ENCODE measurements around the gene TMEM107.
A peak's percentile ranks its signal among the peaks of the same experiment; 100 is the strongest.
"Not testable (repeated sequence)": the region's sequence is repeated elsewhere in the genome, so short reads cannot be mapped to it uniquely, and the experiment has no call there.

TMEM107 gene

DNA sequence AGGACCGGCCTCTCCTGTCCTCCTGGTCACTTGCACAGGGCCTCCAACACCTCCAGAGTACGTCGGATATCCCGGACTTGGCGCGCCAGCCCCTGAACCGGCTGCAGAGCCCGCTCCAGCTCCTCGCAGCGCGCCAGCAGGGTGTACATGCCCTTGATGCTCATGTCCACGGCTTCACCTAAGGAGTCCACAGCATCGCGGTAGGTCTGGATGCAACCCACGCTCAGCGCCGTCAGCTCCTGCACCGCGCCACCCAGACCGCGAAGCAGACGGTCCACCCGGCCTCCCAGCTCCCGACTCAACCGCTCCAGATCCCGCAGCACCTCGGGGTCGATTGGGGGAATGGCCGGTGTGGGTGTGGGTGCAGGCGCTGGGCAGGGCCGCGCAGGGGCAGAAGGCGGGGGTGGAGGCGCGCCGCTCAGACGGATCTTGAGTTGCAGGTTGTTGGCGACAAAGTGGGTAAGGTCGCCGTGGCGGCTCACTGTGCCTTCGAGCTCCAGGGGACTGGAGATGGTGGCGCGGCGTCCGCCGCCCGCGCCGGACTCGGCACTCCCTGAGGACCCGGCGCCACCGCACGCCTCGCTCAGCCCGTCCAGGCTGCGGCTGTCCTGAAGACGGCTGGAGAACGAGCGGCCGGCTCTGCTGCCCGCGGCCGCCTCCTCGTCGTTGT, 13.0 kb upstream of the TMEM107 start:
- no peak for DNase-seq

DNA sequence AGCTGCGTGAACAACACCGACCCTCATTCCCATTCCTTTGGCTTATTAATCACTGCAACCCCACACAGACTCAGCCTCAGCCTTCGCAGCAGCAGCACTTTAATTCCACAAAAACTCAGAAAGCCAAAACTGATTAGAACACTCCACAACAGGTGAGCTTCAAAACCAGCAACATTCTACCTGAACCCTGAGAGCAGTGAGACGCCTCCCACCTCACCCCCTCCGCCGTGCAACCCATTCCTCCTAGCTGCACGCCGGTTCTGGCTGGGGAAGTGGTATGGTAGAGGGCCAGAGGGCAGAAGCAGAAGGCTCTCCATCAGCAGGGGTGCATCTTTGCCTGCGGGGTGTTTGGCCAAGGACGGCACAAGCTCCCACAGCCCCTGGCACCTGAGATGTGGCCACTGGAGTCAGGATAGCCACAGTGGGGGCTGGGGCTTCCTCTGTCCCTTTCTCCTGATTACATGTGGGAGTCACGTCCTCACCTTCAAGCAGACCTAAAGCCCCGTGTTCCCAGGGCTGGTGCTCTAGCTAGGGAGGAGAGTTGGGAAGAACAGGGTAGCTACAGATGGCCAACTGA, 12.2 kb upstream of the TMEM107 start:
- DNase-seq, result no peak

DNA sequence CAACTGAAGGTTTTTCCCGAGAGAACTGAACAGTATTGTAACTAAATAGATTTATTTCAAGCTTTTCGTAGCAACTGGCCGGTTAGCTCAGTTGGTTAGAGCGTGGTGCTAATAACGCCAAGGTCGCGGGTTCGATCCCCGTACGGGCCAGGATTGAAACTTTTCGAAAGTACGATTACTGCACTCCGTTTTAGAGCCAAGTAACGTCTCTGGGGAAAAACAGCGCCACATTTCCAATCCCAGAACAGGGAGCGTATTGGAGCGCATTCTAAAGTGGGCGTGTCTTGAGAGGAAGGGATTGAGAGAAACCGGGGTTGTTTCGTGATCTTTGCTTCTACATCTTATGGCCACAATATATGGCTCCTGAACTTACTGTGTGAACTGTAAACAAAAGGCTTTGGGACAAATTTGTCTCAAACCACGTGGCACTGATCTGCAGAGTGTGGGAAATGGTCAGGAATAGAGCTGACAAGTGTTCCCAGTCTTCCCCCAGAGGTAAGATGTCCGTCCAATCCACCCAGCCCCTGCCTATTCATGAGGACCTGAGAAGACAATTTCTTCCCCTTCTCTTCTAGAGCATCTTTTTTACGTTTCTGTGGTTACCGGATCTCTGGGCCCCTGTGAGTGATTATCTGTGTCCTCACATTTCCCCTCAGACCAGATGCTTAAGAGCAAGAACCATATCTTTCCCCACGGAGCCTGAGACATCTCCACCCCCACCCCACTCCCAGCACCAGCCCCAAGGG, 11.5 kb upstream of the TMEM107 start:
- peak; percentile 94 for DNase-seq

DNA sequence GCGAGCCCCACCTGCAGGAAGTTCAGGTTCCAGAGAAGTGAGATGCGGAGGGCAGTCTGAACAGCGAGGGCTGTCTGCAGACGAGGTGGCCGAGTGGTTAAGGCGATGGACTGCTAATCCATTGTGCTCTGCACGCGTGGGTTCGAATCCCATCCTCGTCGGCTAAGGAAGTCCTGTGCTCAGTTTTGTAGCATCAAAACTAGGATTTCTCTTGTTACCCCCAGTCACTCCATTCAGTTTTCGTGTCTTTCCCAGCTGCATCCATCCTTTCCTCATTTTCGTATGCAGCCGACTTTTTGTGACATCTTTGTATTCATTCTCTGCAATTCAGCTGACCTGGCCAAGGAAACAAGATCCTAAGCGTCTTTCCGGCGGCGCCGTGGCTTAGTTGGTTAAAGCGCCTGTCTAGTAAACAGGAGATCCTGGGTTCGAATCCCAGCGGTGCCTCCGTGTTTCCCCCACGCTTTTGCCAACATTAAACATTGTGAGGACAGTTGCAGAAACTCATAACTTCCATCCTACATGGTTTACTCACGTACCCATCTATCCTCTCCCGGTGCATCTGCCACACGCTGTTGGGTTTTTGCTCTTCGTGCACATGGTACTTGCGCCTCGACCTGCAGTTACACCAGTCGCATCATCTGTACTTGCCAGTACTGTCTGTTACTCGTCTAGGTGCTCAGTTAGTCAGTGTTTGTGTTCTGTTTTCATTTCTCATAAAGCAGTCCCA, 10.8 kb upstream of the TMEM107 start:
- DNase-seq, result peak; percentile 93

DNA sequence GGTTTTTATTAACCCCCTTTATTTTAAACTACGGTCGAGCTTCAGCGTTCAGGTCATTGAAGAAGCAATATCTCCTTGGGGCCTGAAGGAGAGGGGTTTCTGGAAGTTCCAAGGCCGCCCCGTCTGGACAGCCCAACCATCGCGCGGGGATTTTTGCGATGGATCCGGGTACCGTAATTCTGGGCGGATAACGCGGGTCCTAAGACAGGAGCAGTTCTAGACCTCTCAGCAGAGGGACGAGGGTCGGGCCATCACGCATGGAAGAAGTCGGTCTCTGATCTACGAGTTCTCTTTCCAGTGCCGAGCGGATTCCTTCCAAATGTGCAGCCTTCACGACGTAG, 10.2 kb upstream of the TMEM107 start:
- no peak for DNase-seq

DNA sequence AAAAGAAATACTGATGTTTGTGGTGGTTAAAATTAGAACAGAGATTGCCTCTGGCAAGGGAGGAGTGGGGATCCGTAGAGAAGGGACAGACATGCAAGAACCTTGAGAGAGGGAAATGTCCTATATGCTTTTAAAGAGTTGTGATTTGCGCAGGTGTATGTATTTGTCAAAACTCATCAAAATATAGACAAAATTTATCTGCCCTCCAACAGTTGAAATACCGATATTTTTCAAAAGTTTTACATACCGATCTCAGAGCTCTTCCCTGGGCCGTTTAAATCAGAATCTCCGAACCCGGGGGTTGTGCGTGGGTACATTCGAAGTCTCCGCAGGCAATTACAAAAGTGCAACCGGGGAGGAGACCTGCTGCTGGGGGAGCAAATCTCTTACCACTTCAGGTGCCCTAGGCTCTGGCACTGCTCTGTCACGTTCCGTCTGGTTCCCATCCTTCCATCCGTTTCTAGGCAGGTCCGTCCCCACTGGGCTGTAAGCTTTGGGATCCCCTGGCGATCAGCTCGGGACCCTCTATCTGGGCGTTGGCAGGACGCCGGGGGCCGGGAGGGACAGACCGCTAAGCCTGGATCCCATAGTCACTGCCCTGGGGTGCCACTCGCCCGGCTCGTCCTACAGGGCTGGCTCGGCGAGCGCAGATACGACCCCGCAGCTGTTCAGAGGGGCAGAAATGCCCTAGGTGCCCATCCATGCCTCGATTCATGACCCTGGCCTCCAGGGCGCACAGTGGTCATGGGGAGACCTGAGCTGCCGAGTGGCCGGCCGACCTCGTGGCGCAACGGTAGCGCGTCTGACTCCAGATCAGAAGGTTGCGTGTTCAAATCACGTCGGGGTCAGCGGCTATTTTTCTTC, 9.6 kb upstream of the TMEM107 start:
- peak; percentile 84 for DNase-seq

DNA sequence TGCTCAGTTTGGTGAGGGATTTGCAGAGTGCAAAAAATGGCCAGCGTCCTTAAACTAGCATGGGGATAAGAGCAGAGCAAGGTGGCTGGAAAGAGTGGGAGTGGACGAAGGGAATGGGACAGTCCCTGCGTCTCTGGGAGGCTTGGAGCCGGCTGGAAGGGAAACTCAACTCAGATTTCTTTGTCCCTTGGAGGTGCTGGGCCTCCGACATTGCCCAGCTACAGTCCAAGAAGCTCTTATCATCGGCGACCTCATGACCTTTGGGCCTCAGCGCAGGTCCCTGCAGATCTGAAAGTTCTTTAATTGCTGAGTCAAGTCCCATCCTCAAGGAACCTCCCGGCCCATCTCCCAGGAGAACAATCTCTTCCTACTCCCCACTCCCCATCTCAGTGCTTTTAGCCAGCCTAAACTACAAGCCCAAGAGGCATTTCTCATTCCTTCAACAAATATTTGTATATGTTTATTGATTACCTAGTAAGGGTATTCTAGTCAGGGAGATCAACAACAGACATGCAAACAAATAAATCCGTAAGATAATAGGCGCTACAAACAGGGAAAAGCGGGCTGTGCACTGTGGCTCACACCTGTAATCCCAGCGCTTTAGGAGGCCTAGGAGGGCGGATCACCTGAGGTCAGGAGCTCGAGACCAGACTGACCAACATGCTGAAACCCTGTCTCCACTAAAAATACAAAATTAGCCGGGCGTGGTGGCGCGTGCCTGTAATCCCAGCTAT, 985 bp upstream of the TMEM107 start:
- no peak for DNase-seq

DNA sequence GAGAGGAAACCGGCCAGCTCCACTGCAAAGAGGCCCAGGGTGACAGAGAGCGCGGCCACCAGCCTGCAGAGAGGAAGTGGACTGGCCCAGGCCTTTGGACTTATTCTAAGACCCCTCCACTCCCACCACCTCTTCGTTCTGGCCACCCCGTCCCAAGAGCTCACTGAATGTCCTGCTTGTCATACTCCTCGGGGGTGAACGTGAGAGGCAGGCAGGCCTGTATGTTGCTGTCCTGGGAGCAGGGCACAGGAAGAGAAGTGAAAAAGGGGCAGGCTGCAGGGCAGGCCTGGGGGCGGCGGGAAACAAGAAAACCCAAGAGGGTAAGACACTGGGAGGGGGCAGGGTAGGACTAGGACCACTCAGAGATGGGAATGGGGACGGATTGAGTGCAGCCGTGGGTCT, 384 bp downstream of the TMEM107 start:
- DNase-seq, result no peak

DNA sequence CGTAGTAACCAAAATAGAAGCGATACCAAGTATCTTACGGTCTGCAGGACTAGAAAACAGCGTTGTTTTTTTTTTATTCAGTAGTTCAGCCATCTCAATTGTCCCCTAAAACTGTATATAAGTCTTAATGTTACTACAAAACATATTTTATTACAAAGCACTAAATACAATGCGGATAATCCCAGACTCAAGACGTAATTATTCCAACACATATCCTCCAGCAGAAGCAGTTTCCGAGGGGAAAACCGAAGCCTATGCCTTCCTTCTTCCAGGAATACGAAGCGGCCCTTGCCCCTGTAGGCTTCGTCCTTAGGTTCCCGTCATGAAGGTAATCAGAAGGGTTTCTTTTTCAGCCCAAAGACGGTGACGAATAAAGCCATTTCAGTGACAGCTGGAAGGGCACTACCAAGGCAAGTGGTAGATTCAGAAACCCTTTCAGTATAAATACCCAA, 2.3 kb downstream of the TMEM107 start:
- DNase-seq, result no peak

DNA sequence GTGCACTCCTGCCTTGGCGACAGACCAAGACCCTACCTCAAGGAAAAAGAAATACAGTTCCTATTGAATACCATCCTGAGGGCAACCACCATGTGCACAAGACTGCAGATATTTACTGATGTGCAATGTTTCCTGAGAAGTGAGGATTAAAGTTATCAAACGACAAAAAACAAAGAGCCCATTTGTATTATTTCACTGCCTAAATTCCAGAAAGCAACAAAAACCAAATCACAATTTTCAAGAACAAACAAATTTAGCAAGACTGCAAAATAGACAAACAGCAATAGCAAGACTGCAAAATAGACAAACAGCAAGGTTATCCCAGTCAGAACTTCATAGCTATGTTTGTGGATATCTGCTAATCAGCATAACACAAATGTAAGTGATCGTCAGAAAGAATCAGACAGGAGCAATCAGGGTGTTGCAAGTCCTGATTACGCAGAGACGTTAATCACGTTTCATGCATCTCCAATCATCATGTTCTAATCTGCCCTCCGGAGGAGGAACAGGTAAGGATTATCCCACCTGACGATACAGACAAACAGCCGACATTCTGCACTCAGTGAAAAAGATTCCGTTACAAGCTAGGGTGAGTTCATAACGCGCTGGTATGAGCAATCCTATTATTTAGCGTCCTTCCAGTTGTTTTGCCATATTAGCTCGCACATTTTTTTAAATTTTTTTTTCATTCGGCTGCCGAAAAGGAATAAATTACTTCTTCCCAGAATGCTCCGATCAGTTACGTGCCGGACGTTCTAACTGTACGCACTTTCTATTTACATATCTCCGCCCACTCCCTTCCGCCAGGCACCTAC, 2.9 kb downstream of the TMEM107 start:
- DNase-seq, result peak; percentile 94

DNA sequence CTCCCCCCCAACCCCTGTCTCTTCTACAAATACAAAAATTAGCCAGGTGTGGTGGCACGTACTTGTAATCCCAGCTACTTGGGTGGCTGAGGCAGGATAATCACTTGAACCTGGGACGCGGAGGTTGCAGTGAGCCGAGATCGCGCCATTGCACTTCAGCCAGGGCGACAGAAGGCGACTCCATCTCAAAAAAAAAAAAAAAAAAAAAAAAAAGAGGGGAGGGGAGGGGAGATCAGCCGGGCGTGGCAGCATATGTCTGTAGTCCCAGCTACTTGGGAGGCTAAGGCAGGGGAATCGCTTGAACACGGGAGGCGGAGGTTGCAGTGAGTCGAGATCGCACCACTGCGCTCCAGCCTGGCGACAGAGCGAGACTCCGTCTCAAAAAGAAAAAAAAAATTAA, 6.0 kb downstream of the TMEM107 start:
- DNase-seq, result not testable (repeated sequence)

DNA sequence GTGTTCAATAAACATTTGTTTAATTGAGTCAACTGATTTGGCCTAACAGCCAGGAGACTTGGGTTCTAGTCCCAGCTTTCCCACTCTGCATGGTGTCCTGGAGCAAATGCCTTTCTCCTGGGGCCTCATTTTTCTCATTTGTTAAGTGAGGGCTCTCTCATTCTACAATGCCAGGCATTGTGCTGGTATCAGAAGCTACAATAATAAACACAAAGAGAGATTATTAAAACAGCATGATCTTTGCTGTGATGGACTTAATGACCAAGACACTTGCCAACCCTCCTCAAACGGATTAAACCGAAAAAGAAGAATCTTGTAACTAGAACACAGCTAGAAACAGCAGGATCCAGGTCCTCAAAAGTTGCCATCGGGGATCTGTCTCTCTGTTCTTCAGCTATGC, 8.7 kb downstream of the TMEM107 start:
- no peak for DNase-seq

DNA sequence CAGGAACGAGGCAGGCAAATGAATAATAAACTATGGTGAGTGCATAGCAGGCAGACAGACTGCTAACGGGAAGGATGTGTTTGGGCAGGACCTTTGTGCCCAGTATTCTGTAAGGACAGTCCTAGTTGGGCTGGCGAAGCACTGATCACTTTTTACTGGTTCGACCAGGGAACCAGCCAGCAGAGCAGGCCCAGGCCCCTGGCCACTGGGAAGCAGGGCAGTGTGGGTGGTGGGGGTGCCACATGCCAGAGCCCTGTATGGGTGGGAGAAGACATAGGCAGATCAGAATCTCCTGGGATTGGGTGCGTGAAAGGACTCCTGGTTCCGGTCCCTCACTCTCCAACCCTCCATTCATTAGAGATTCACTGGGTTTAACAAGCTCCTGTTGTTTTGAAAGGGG, 9.4 kb downstream of the TMEM107 start:
- no peak for DNase-seq

DNA sequence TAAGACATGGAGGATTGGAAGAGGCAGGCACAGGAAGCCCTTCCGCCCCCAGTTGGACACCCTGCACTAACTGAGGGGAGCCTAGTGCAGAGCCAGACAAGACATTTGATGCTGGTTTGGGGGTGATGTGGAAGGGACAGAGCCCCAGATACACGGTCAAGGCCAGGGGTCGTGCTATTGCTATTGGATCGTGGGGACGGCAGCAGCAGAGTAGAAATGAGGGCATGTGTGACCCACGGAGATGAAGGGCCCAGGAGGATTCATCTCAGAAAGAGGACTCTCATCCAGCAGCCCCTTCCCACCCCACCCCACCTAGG, 11.4 kb downstream of the TMEM107 start:
- DNase-seq, result no peak

DNA sequence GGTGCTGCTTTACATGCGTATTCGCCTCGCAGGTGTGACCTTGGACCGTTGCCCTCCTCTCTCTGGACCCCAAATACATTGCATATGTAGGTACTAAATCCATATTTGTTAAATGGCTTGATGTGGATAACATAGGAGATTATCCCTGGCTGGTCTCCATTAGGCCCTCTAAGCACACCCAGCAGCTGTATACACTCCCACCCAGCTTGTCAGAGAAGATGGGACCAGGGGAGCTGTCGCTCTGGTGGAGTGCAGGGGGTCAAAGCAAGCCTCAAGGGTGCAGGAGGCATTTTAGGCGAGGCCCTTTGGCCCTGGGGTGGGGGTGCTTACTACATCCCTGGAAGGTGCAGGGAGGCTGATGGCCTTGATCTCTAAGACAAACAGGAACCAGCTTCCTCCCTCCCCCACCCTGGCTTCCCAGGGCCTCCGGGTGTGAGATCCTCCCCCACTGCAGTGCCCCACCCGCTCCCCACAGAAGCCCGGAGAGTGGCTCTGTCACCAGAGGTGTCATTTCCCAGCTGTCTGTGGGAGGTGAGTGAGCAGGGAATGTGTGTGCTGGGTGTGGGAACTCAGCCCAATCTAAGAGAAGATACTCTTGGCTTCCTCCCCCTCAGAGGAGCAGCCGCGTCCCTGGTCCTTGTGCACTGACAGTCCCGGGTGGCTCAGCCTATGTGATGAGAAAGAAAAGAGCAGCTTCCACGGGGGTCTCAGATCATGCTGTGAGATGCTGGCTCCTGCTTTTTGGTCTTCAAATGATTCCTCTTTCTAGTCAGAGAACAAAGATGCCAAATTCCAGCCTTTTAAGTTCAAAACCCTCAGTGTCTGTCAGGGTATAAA, 12.0 kb downstream of the TMEM107 start:
- DNase-seq, result peak; percentile 79

DNA sequence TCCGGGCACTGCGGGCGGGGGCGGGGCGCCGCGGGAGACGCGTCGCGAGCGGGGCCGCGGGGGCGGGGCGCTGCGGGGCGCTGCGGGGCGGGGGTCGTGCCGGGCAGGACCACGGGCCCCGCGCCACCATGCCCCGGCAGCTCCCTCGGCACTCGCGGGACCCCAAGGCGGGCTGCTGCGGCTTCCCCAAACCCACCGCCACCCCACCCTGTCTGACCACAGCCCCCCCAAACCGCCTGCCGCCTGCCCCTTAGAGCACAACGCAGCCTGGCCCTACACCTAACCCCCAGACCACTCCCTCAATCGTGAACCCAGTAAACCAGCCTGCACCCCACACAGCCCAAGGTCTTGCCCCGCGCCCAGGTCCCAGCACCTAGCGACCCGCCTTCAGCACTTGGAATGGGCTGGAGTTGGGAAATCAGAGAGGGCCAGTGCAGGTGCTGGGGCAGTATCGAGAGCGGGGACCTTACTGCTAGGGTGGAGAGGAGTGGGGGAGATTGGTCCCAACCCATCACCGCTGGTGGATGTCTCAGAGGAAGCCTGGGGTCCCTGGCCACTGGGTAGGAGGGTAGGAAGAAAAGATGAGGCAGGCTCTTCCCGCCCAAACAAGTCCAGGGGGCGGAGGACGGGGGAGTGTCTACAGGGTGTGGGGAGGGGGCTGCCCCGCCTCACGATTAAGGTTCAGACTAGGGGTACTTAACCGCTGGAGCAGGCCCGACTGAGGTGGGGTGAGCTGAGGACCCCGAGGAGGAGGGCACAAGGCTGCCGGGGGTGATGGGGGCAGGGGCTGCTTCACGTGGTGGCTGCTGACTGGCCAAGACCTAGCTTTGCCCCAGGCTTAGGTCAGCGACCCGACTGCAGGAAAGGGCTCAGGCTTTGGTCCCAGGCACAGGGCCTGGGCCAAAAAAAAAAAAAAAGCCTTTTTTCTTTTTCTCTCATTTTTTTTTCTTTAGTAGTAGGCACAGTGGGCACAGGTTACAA, 12.9 kb downstream of the TMEM107 start:
- no peak for DNase-seq

DNA sequence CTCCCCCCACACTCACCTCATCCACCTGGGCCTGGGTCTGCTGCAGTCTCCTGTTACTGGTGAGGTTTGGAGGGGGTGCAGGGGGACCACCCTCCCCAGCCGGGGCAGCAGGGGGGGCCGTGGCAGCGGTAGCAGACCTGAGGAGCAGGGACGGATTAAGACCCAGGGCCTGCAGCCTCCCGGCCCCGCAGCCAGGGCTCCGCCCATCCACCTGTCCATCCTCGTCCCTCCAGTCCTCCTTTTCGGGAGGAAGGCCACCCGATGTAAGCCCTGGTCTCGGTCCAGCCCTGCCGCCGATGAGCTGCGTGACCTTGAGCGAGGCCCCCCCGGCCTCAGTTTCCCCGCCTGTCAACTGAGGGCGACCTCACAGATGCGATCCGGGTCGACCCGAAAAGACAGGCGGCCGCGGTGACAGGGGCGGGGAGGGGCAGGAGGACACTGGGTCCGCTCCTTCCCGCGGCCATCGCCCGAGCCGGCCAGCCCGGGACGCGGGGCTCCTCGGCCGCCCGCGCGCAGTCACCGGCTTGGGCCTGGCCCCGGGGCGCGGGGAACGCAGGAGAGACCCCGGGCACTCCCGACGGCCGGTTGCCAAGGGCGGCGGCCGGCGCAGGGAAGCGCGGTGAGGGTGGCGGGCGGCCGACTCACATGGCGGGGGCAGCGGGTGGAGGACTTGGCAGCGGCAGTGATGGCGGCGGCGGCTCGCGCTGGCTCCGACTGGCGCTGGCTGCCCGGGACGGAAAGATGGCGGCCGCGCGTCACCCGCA, 13.8 kb downstream of the TMEM107 start, which contains the start of gene VAMP2:
Gene VAMP2, minus strand, starts transcription at position 716 of the 764 bp plus-strand sequence. Its CDS starts 69 bp downstream, at position 647.
- peak; percentile 75 for DNase-seq

Data from CD4-positive, alpha-beta T cell treated with Interleukin-4 for 4 hours (primary cell).